DND-41 (cell line): ENCODE data around the gene MFNG.

Source experiments
- ATAC-seq: fragments of 200-7000 bp; cut with Tn5 transposase; 3 replicates; pipeline ENCODE4 v1.9.1; 2021; ENCODE audit warnings: low read depth; ENCODE audit not compliant: insufficient read depth
- DNase-seq: peaks from one replicate; pipeline ENCODE4 v3.0.0-alpha.2; 2020
- H2AFZ ChIP-seq: 2 replicates; pipeline ENCODE4 v1.6.0; 2012; ENCODE audit warnings: low read depth, low read length
- H3K27ac ChIP-seq: 2 replicates; pipeline ENCODE4 v1.5.1; 2012; ENCODE audit warnings: low read length, inconsistent platforms
- H3K27me3 ChIP-seq: fragments of 200-600 bp; sonication (generic); 2 replicates; pipeline ENCODE4 v1.6.0; 2012; ENCODE audit warnings: low read length, mild to moderate bottlenecking, inconsistent platforms; ENCODE audit not compliant: insufficient read depth, poor library complexity
- H3K36me3 ChIP-seq: 2 replicates; pipeline ENCODE4 v1.5.1; 2012; ENCODE audit warnings: low read length, inconsistent platforms; ENCODE audit not compliant: insufficient read depth
- H3K4me1 ChIP-seq: 2 replicates; pipeline ENCODE4 v1.5.1; 2012; ENCODE audit warnings: mild to moderate bottlenecking, low read length; ENCODE audit not compliant: insufficient read depth
- H3K4me2 ChIP-seq: 2 replicates; pipeline ENCODE4 v1.6.0; 2012; ENCODE audit warnings: mild to moderate bottlenecking, moderate library complexity, low read length, inconsistent platforms; ENCODE audit not compliant: insufficient read depth
- H3K4me3 ChIP-seq, 2 experiments: fragments of 200-600 bp in 1 of 2; shearing (Covaris generic) in 1 of 2; 2 replicates each; pipeline ENCODE4 v1.5.1; 2012 to 2016; ENCODE audit warnings: inconsistent platforms in 2 of 2, low read length in 2 of 2, mild to moderate bottlenecking in 2 of 2, low read depth in 1 of 2, moderate library complexity in 1 of 2
- H3K79me2 ChIP-seq: 2 replicates; pipeline ENCODE4 v1.6.0; 2012; ENCODE audit warnings: low read length, inconsistent platforms; ENCODE audit not compliant: insufficient read depth
- H3K9ac ChIP-seq: 2 replicates; pipeline ENCODE4 v1.6.0; 2012; ENCODE audit warnings: low read depth, mild to moderate bottlenecking, inconsistent platforms, low read length, moderate library complexity
- H3K9me3 ChIP-seq: 2 replicates; pipeline ENCODE4 v1.5.1; 2012; ENCODE audit warnings: low read length, moderate library complexity, mild to moderate bottlenecking, inconsistent platforms; ENCODE audit not compliant: insufficient read depth, severe bottlenecking
- H4K20me1 ChIP-seq: 2 replicates; pipeline ENCODE4 v1.6.0; 2012; ENCODE audit warnings: low read length; ENCODE audit not compliant: insufficient read depth
- EZH2 ChIP-seq: IDR thresholded peaks from 3 replicates; pipeline ENCODE4 v1.6.1; 2012; ENCODE audit warnings: borderline replicate concordance, low read depth, mild to moderate bottlenecking, moderate library complexity, low read length, inconsistent platforms; ENCODE audit not compliant: severe bottlenecking
- TF ChIP-seq, protein P1 (sequence below): IDR thresholded peaks from 2 replicates; pipeline ENCODE4 v1.5.1; 2012; ENCODE audit warnings: borderline replicate concordance, low read length, moderate library complexity, mild to moderate bottlenecking; ENCODE audit not compliant: poor library complexity, severe bottlenecking; ENCODE audit errors: extremely low read depth

Gene MFNG

DNA sequence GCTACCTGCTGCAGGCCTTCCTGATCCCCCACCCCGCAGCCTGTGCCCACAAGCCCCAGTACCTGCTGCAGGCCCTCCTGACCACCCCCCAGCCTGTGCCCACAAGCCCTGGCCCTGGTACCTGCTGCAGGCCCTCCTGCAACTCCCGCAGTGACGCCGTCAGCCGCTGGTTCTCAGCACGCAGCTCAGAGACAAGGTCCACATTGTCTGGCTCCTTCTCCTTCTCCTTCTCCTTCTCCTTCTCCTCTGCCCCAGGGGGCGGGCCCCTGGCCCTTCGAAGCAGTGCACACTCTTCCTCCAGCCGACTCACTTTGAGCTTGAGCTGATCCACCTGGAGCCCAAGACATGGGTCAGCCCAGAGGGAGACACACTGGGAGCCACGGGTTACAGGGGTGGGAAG, 23.9 kb upstream of the MFNG start:
- ATAC-seq, result no peak
- H4K20me1 ChIP-seq, result no peaks in the 10 kb centered on the region; the same call in none of the 2 replicates

DNA sequence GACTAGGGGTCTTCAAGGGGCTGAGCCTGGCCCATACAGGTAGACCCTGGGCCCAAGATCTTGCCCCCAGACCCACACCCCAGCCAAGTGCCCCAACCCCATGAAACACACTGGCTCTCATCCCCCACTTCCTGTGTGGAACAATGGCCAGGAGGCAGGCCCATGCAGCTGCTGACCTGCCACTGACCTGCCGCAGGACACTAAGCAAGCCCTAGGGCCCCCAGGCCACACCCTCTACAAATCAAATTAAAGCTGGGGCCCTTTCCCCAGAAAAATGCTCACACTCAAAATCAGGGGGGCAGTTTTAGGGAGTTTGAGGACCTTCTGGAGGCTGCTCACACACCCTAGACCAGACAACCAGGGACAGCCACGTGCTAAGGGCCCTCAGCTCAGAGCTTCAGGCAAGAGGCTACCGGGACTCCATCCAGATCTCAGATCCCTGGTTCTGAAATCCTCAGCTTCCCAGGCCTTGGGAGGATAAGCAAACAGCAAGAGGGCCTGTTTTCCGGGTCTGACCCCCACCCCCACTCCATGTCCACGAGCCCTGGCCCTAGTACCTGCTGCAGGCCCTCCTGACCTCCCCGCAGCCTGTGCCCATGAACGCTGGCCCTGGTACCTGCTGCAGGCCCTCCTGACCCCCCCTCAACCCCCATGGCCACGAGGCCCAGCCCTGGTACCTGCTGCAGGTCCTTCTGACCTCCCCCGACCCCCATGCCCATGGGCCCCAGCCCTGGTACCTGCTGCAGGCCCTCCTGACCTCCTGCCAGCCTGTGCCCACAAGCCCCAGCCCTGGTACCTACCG, 23.1 kb upstream of the MFNG start:
- no peaks in the 10 kb centered on the region for H3K79me2 ChIP-seq
- TF ChIP-seq, protein P1, sequence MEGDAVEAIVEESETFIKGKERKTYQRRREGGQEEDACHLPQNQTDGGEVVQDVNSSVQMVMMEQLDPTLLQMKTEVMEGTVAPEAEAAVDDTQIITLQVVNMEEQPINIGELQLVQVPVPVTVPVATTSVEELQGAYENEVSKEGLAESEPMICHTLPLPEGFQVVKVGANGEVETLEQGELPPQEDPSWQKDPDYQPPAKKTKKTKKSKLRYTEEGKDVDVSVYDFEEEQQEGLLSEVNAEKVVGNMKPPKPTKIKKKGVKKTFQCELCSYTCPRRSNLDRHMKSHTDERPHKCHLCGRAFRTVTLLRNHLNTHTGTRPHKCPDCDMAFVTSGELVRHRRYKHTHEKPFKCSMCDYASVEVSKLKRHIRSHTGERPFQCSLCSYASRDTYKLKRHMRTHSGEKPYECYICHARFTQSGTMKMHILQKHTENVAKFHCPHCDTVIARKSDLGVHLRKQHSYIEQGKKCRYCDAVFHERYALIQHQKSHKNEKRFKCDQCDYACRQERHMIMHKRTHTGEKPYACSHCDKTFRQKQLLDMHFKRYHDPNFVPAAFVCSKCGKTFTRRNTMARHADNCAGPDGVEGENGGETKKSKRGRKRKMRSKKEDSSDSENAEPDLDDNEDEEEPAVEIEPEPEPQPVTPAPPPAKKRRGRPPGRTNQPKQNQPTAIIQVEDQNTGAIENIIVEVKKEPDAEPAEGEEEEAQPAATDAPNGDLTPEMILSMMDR, result no peak
- TF ChIP-seq EZH2, result no peak
- H3K9ac ChIP-seq, result no peak overlapping the region
- peaks cover 3% of the 10 kb centered on the region for H4K20me1 ChIP-seq
- no peak overlapping the region for H3K4me2 ChIP-seq
- H3K27me3 ChIP-seq, result no peaks in the 10 kb centered on the region
- H3K4me3 ChIP-seq, result no peak overlapping the region
- H3K9me3 ChIP-seq, result no peaks in the 10 kb centered on the region
- no peak for DNase-seq
- no peak overlapping the region for H2AFZ ChIP-seq
- H3K36me3 ChIP-seq, result no peaks in the 10 kb centered on the region
- H3K27ac ChIP-seq, result no peak overlapping the region
- no peaks in the 10 kb centered on the region for H3K4me1 ChIP-seq
- ATAC-seq, result no peak

More for the DNA sequence above, 23.9 kb upstream of the MFNG start:
- TF ChIP-seq, protein P1, result no peak
- TF ChIP-seq EZH2, result no peak
- no peaks in the 10 kb centered on the region for H3K9me3 ChIP-seq
- peaks cover 4% of the 10 kb centered on the region for H3K27me3 ChIP-seq
- H3K4me3 ChIP-seq, result no peak overlapping the region
- H3K27ac ChIP-seq, result no peak overlapping the region
- no peaks in the 10 kb centered on the region for H3K79me2 ChIP-seq
- no peak overlapping the region for H3K9ac ChIP-seq
- H3K36me3 ChIP-seq, result no peaks in the 10 kb centered on the region
- H3K4me1 ChIP-seq, result no peaks in the 10 kb centered on the region
- DNase-seq, result no peak
- H3K4me2 ChIP-seq, result no peak overlapping the region
- H2AFZ ChIP-seq, result no peak overlapping the region

DNA sequence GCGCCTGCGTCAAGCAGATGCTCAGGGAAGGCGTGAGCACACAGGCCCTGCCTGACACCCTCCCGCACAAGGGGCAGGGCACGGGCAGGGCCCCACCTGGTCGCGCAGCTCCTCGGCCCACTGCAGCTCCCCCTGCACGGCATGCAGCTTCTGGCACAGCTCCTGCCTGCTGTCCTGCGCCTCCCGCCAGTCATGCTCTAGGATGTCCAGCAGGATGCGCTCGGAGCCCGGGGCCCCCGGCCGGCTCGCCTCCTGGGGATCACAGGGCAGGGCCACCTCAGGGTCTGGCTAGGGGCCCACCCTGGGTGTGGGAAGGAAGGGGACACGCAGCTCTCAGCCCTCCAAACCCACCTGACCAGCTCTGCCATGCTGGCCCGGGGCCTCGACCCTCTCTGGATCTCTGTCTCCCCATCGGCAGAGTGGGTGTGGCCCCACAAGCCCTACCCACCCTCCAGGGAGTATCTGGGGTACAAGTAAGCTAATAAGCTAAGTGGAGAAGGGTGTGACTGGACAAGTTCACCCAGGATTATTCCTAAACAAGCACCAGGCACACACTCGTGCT, 22.3 kb upstream of the MFNG start:
- Histone ChIP-seq H4K20me1 (peaks cover 3% of the 10 kb centered on the region), H3K27ac (no peak overlapping the region), H3K36me3 (no peaks in the 10 kb centered on the region), H3K9me3 (no peaks in the 10 kb centered on the region), H3K9ac (no peak overlapping the region), H3K4me1 (no peaks in the 10 kb centered on the region), H2AFZ (no peak overlapping the region), H3K79me2 (no peaks in the 10 kb centered on the region), H3K4me2 (no peak overlapping the region), H3K4me3 (no peak overlapping the region), H3K27me3 (no peaks in the 10 kb centered on the region)
- no peak for ATAC-seq
- no peak for DNase-seq
- TF ChIP-seq, protein P1, result no peak
- TF ChIP-seq EZH2, result no peak
